ENCODE data around the gene CDK18. TPM values are rescaled to one million over a fixed set of nuclear protein-coding genes. Genes with fewer than 3 reads are reported as not detected.

The CDK18 gene
- total and polyA plus RNA-seq, 4 donors: 2.4 to 3.7 (median 3.1) TPM

GRCh38 chr1:205582046-205582445 lies 77.6 kb downstream of the CDK18 start:
- no peaks in the 10 kb centered on the region for H3K36me3 ChIP-seq (ENCODE audit: control insufficient read depth in 4 of 4, insufficient read depth in 3 of 4, low read depth in 1 of 4, low read length in 3 of 4)
- H3K9ac ChIP-seq (ENCODE audit: low read depth in 1 of 2, low read length in 2 of 2): no peak overlapping the region

More at GRCh38 chr1:205582046-205582445, 77.6 kb downstream of the CDK18 start:
- H3K27me3 ChIP-seq (ENCODE audit: control insufficient read depth in 4 of 4, insufficient read depth in 4 of 4, low read length in 3 of 4): peaks cover 0 to 8% (median 2%) of the 10 kb centered on the region in 4 donors
- TF ChIP-seq MAX (IDR thresholded peaks at IDR 0.05) (no peak), HNF4G (IDR thresholded peaks at IDR 0.05) (no peak), FOXA2 (IDR thresholded peaks at IDR 0.05) (no peak), HNF4A (conservative IDR thresholded peaks at IDR 0.05) (no peak), RXRA (IDR thresholded peaks at IDR 0.05) (no peak), JUND (IDR thresholded peaks at IDR 0.05) (no peak), ZBTB33 (IDR thresholded peaks at IDR 0.05) (no peak), REST (IDR thresholded peaks at IDR 0.05) (no peak), EGR1 (IDR thresholded peaks at IDR 0.05; ENCODE audit: low read depth in 2 of 2) (no peak), FOXA1 (IDR thresholded peaks at IDR 0.05) (no peak), RAD21 (IDR thresholded peaks at IDR 0.05) (no peak), ATF3 (IDR thresholded peaks at IDR 0.05) (no peak), SP1 (IDR thresholded peaks at IDR 0.05) (no peak), YY1 (IDR thresholded peaks at IDR 0.05) (no peak)
- H3K27ac ChIP-seq (ENCODE audit: low read depth in 1 of 2, low read length in 2 of 2): no peak overlapping the region
- no peak for DNase-seq (ENCODE audit: low spot score)
- WGBS: 66% methylated on average over 11 of the region's 11 CpGs
- no peaks in the 10 kb centered on the region for H3K9me3 ChIP-seq (ENCODE audit: control insufficient read depth in 4 of 4, low read length in 3 of 4)
- no peaks in the 10 kb centered on the region for H3K4me1 ChIP-seq (ENCODE audit: control insufficient read depth in 4 of 4, insufficient read depth in 4 of 4, low read length in 3 of 4)
- H3K4me3 ChIP-seq (ENCODE audit: low read depth in 1 of 3, low read length in 3 of 3): no peak overlapping the region

Small RNA genes within 50 kb of the gene (small RNA-seq; reads per million reads assigned to genes)
- gene RNU2-19P: not detected

Other genes starting within 250 kb of the CDK18 start
- gene NUAK2, start 182.9 kb upstream of the CDK18 start, total RNA-seq: 1 to 10 TPM; 1.3 to 1.7 TPM
- gene NUAK2, start 182.9 kb upstream of the CDK18 start, polyA plus RNA-seq: 1 to 10 TPM; 2.4 TPM
- gene KLHDC8A, start 147.7 kb upstream of the CDK18 start, total RNA-seq: under 1 TPM in 1 of 2 donors, not detected in 1; 0.05 TPM
- under 1 TPM in 1 of 2 donors, not detected in 1; 0.02 TPM for gene KLHDC8A, start 147.7 kb upstream of the CDK18 start, polyA plus RNA-seq
- gene LEMD1, start 82.6 kb upstream of the CDK18 start, total RNA-seq: not detected
- gene LEMD1, start 82.6 kb upstream of the CDK18 start, polyA plus RNA-seq: not detected
- gene BLACAT1, start 48.6 kb upstream of the CDK18 start, total RNA-seq: not detected
- gene BLACAT1, start 48.6 kb upstream of the CDK18 start, polyA plus RNA-seq: not detected
- 10 to 100 TPM in 1 of 2 donors, 1 to 10 TPM in 1; 9.2 to 20.2 TPM for gene ELK4, start 127.3 kb downstream of the CDK18 start, total RNA-seq
- gene ELK4, start 127.3 kb downstream of the CDK18 start, polyA plus RNA-seq: 1 to 10 TPM; 3.5 to 4.7 TPM
- 1 to 10 TPM; 5.9 to 9.9 TPM for gene SLC45A3, start 175.8 kb downstream of the CDK18 start, total RNA-seq
- 1 to 10 TPM; 5.3 to 5.6 TPM for gene SLC45A3, start 175.8 kb downstream of the CDK18 start, polyA plus RNA-seq
- 10 to 100 TPM; 48.9 to 86.1 TPM for gene NUCKS1, start 245.5 kb downstream of the CDK18 start, total RNA-seq
- 10 to 100 TPM; 27.0 to 36.4 TPM for gene NUCKS1, start 245.5 kb downstream of the CDK18 start, polyA plus RNA-seq